Suppressor macrophage treated with lipopolysaccharide for 4 hours (primary cell): ENCODE results near the gene SRSF3.
"Not testable (repeated sequence)": the region's sequence is repeated elsewhere in the genome, so short reads cannot be mapped to it uniquely, and the experiment has no call there.

ENCODE experiments used
- DNase-seq: peaks from one replicate; pipeline ENCODE4 v3.0.0-alpha.2; 2020

The SRSF3 gene

DNA sequence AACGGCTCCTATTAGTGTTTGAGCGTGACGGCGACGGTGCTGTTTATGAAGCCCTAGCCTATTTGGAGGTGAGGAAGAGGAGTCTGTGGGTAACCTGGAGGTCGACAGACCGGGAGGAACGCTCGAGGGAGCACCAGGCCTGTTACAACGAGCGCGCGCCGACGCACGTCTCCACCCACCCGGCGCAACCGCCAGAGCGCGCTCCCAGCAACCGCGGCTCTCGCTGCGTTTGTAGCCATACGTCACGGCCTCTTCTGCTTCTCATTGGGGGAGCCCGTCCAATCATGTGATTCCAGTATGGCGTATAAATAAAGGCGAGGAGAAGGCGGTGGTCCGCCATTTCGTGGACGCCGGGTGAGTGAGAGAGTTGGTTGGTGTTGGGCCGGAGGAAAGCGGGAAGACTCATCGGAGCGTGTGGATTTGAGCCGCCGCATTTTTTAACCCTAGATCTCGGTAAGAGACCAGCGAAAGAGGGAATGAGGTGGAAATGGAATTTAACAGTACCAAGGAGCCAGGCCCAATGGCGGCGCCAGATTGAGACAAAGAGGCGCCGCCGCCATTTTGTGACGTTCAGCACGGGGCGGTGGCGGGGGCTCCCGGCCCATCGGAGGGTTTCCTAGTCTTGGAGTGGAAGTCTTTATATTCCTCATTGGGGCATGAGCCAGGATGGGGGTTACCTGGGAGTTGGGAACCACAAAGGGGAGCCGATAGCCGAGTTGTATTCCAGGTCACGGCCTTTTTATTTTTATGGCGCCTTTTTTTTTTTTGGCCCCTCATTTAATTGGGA, at the start of gene SRSF3:
Gene SRSF3 (plus strand): TSS at position 334 of the 787 bp plus-strand sequence. CDS start 2,401 bp downstream, outside the sequence.
- DNase-seq, result peak; percentile 99

GRCh38 chr6:36545767-36546307, 48.3 kb upstream of the SRSF3 start:
- no peak for DNase-seq

DNA sequence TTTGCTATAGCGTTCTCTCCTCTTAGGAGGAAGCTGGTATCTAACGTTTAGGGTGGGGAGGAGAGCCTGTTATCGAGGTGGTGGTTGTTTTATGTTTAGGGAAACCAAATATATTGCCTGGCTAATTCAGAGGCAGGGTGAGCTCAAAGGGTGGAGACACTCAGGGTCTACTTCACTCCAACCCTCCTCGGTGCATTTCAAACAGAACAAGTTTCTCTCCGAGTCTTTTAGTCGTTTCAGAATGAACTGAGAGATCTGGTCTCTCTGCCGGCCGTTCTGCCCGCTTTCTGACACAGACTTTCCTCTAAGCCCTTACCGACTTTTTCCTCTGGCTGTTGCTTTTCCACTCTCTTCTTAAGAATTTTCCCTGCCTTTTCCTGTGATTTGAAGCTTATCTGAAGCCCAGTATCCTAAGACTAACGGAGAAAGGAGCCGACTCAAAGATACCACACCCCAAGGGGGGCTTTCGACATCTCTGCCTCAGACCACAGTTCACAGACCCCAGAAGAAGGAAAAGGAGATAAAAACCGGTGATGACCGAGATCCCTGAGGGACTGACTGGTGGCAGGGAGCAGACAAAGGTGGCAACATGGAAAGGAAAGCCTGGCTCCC, 47.7 kb upstream of the SRSF3 start:
- DNase-seq, result no peak

GRCh38 chr6:36546920-36547645, 47.1 kb upstream of the SRSF3 start, which contains the start of gene STK38:
Gene STK38 (minus strand): TSS chr6:36547479. CDS start chr6:36540202, 7,277 bp downstream.
- DNase-seq, result peak; percentile 96

- no peak for DNase-seq
These were observed 46.3 kb upstream of the SRSF3 start for GRCh38 chr6:36547646-36548400.

GRCh38 chr6:36548401-36548743, 45.8 kb upstream of the SRSF3 start:
- no peak for DNase-seq

- no peak for DNase-seq
These were observed 43.6 kb upstream of the SRSF3 start for GRCh38 chr6:36550473-36551000.

DNA sequence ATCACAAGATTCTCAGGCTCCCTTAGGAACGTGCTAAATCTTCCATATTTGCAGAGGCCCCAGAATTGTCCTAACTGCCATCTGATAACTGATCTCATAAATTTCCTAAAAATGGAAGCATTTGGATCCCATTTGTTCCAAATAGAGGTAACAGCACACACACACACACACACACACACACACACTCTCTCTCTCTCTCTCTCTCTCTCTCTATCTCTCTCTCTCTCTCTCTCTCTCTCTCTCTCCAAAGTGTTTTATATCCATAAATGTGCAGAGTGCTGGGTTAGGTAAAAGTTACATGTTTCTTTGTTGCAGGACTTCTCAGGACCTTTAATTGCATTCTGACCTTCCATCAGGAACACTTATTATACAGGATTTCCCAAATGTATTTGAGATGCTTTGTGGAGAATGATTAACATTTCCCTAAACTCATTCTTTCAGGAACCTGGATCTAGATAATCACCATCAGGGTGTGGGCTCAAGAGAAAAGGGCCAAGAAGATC, 38.4 kb upstream of the SRSF3 start:
- no peak for DNase-seq

DNA sequence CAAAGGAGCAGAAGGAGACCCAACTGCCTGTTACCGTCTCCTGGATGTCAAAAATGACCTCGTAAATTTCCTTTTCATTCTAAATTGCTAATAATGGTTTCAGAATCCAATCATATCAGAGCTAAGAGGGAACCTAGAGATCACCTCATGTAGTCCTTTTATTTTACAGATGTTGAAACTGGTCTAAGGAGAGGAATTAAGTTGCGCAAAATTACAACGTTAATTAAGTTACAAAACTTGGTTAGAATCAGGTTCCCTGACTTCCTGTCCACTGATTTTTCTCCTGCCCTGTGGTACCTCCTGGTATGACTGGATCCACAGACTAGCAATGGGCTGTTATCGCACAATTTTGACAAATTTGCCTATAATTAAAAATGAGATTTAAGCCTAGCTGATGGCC, 37.9 kb upstream of the SRSF3 start:
- DNase-seq, result no peak

- peak; percentile 52 for DNase-seq
These were observed 35.0 kb upstream of the SRSF3 start for GRCh38 chr6:36559011-36559793.

DNA sequence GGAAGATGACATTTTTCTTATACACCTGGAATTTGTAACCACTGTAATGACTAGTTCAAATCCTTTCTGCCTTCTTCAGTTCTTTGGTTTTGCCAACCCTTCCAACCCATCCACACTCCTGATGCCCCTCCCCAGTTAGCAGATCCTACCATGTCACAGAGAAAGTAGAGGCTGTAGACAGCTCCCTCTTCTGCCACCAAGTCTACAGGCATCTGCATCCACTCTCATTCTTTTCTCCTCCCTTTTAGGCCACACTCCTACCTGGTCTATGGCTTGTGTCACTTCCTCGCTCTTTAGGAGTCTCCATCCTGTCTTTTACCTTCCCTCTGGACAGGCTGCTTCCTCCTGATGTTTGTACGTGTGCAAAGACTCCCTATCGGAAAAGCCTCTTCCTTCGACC, 33.3 kb upstream of the SRSF3 start:
- no peak for DNase-seq

GRCh38 chr6:36563237-36563927, 30.8 kb upstream of the SRSF3 start:
- no peak for DNase-seq

DNA sequence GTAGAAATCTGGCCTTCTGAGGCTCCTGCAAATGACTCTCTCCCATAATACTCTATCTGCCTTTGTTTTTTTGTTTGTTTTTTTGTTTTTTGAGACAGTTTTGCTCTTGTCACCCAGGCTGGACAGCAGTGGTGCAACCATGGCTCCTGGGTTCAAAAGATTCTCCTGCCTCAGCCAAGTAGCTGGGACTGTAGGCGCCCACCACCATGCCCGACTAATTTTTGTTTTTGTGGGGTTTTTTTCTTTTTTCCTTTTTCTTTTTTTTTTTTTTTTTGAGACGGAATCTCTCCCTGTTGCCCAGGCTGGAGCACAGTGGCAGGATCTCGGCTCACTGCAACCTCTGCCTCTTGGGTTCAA, 30.3 kb upstream of the SRSF3 start:
- DNase-seq, result no peak

DNA sequence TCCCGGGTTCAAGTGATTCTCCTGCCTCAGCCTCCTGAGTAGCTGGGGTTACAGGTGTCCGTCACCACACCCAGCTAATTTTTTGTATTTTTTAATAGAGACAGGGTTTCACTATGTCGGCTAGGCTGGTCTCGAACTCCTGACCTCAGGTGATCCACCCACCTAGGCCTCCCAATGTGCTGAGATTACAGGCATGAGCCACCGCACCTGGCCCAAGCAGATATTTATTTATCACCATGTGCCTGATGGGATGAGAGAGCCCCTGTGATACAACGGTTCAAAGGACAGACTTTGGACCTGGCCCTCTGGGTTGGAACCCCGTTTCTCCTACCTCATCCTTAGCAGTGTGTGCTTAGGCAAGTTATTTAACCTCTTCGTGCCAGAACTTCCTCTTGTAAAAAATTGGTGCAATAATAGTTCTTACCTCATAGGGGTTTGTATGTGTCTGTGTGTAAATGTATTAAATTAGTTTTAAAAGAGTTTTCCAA, 27.7 kb upstream of the SRSF3 start:
- no peak for DNase-seq

DNA sequence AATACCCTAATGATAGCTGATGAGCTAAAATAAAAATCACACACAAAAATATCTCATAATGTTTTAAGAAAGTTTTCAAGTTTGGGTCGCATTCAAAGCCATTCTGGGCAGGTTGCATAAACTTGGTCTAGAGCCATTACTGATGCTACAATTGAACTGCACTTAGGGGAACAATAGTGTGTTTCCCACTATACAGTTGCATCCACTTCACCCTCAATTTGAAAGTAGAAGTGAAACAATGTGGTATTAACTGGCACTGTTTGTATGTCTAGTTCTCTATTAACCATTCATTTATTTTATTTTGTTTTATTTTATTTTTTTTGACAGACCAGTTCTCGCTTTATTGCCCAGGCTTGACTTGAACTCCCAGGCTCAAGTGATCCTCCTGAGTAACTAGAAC, 23.9 kb upstream of the SRSF3 start:
- DNase-seq, result peak; percentile 67

- no peak for DNase-seq
These were observed 22.8 kb upstream of the SRSF3 start for GRCh38 chr6:36571122-36572043.

GRCh38 chr6:36572353-36573311, 21.5 kb upstream of the SRSF3 start:
- not testable (repeated sequence) for DNase-seq

- DNase-seq, result no peak
These were observed 19.5 kb upstream of the SRSF3 start for GRCh38 chr6:36574679-36575078.
